Epithelial cell of proximal tubule (primary cell): Measurements from ENCODE around the gene SCTR. TPM values are rescaled to one million over a fixed set of nuclear protein-coding genes. Genes with fewer than 3 reads are reported as not detected.

Experiments
- DNase-seq: peaks from one replicate; pipeline ENCODE4 v3.0.0-alpha.2; 2011; ENCODE audit warnings: low read depth
- H3K4me3 ChIP-seq: 2 replicates; pipeline ENCODE4 v1.5.1; 2011; ENCODE audit warnings: low read depth, mild to moderate bottlenecking, low read length
- total RNA-seq: library from RNA; depleted of rRNA; stranded (reverse); fragments of >200 nt; gene quantifications from 2 replicates; pipeline ENCODE4 v1.2.3, GENCODE V29; 2015
- TF ChIP-seq, protein P1 (sequence below): conservative IDR thresholded peaks from 2 replicates; pipeline ENCODE4 v1.5.1; 2012; ENCODE audit warnings: low read depth, mild to moderate bottlenecking, low read length

SCTR gene
- total RNA-seq, 1 donor from 2014 or later: not detected

DNA sequence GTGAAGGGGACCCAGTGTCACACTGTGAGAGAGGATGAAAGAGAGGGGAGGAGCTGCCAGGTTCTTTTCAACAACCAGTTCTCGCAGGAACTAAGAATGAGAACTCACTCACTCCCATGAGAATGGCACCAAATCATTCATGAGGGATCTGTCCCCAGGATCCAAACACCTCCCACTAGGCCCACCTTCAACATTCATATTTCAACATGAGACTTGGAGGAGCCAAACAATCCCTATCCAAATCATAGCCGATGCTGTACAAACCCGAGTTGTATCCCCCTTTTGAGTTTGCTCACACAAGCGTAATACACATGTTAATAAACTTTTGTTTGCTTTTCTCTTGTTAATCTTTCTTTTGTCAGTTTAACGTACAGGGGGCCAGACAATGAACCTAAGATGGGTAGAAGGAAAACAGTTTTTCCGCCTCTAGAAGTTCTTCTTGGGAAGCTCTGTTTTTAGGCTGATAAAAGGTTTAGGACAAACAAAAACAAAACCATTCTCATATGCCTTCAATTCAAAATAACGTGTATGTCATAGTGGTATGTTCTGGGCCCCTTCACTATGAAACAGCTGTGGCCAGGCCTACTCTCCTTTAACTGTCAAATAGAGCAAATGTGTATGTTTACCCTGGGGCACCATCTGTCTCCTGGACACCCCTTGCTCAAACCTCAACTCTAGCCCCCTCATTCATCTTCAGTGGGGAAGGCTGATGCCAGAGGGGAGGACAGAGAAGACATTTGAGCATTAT, 101.7 kb downstream of the SCTR start:
- DNase-seq: no peak
- TF ChIP-seq, protein P1, sequence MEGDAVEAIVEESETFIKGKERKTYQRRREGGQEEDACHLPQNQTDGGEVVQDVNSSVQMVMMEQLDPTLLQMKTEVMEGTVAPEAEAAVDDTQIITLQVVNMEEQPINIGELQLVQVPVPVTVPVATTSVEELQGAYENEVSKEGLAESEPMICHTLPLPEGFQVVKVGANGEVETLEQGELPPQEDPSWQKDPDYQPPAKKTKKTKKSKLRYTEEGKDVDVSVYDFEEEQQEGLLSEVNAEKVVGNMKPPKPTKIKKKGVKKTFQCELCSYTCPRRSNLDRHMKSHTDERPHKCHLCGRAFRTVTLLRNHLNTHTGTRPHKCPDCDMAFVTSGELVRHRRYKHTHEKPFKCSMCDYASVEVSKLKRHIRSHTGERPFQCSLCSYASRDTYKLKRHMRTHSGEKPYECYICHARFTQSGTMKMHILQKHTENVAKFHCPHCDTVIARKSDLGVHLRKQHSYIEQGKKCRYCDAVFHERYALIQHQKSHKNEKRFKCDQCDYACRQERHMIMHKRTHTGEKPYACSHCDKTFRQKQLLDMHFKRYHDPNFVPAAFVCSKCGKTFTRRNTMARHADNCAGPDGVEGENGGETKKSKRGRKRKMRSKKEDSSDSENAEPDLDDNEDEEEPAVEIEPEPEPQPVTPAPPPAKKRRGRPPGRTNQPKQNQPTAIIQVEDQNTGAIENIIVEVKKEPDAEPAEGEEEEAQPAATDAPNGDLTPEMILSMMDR: no peak
- no peak overlapping the region for H3K4me3 ChIP-seq

DNA sequence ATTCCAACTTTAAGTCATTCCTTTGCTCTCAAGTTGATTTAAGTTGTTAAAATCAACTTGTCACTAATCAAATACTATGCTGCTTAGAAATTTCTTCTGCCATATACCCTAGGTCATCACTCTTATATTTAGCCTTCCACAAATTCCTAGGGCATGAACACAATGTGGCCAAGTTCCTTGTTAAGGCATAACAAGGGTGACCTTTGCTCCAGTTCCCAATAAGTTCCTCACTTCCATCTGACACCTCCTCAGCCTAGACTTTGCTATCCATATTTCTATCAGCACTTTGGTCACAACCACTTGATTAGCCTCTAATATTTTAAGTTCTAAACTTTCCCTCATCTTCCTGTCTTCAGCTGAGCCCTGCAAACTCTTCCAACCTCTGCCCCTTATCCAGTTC, 102.5 kb downstream of the SCTR start:
- TF ChIP-seq, protein P1: no peak
- DNase-seq: no peak
- no peak overlapping the region for H3K4me3 ChIP-seq

DNA sequence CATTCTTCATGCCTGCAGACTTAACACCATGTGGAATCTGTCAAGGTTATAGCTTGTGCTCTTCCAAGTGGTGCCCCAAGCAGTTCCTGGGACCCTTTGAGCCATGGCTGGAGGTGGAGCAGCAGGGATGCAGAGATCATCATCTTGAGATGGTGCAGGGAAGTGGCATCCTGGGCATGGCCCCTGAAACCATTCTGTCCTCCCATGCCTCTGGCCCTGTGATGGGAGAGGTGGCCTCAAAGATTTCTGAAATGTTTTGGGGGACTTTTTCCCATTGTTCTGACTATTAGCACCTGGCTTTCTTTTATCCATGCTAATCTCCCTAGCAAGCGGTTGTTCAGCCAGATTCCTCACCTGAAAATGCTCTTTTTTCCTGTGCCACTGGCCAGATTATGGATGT, 103.0 kb downstream of the SCTR start:
- DNase-seq: no peak
- no peak overlapping the region for H3K4me3 ChIP-seq
- TF ChIP-seq, protein P1: no peak

DNA sequence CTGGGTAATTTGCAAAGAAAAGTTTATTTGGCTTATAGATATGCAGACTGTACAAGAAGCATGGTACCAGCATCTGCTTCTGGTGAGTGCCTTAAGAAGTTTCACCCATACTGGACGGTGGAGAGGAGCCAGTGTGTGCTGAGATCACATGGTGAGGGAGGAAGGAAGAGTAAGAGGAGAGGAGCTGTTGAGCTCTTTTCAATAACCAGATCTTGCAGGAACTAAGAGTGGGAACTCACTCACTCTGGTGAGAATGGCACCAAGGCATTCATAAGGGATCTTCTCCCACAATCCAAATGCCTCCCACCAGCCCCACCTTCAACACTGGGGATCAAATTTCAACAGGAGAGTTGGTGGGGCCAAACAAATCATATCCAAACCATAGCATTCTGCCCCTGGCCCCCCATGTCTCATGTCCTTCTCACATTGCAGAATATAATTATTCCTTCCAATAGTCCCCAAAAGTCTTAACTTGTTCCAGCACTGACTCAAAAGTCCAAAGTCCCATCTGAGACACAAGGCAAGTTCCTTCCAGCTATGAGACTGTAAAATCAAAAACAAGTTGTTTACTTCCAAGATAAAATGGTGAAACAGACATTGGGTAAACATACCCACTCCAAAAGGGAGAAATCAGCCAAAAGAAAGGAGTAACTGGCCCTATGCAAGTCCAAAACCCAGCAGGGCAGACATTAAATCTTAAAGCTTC, 104.3 kb downstream of the SCTR start:
- TF ChIP-seq, protein P1: no peak
- no peak for DNase-seq

DNA sequence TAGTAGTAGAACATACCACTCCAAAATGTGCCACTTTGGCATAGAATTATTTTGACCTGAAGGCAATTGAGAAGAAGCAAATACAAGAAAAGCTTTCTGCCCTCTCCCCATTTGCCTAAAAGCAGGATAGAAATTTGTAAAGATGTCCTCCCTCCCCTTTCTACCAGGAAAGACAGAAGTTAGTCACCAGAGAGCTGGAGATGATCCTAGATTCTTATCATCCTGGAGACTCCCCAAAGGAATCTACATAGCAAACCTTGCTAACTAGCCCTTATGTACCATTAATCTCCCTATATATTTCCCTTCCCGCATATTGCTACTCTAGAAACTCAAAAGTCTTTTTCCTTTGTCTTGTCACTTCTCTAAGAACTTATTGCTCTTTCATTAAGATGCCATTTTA, 105.2 kb downstream of the SCTR start:
- DNase-seq: no peak
- TF ChIP-seq, protein P1: no peak
- H3K4me3 ChIP-seq: no peak overlapping the region

More for the DNA sequence above, 104.3 kb downstream of the SCTR start:
- H3K4me3 ChIP-seq: no peak overlapping the region

DNA sequence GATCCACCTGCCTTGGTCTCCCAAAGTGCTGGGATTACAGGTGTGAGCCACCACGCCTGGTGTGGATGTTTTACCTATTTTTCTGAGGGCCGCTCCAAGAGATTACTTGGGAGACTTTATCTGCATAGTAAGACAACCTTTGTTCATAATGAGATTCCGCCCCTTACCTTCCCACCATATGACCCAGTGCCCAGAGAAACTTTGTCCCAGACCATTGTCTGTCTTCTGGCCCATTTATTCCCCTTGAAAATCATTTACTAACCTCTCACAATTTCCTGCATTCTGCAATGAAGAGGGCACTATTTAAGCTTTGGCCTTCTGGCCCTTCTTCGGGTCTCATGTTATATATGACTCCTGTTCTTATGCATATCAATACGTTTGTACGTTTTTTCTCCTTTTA, 106.4 kb downstream of the SCTR start:
- H3K4me3 ChIP-seq: no peak overlapping the region
- TF ChIP-seq, protein P1: no peak
- no peak for DNase-seq
